ENCODE data around the gene PCGF5. TPM values are rescaled to one million over a fixed set of nuclear protein-coding genes. Genes with fewer than 3 reads are reported as not detected.

The PCGF5 gene
- total and polyA plus RNA-seq, 4 donors, result 18.9 to 55.5 (median 32.2) TPM

GRCh38 chr10:91226093-91226492 lies 5.6 kb downstream of the PCGF5 start:
- 85% methylated on average over 3 of the region's 3 CpGs for WGBS
- no peak for TF ChIP-seq MAX (IDR thresholded peaks at IDR 0.05)
- no peak for TF ChIP-seq REST (IDR thresholded peaks at IDR 0.05)
- peak in 1 of 2 donors; percentile 8 for TF ChIP-seq HNF4A (conservative IDR thresholded peaks at IDR 0.05)
- TF ChIP-seq GABPA (IDR thresholded peaks at IDR 0.05 in 1 of 2, conservative IDR thresholded peaks at IDR 0.05 in 1 of 2), result no peak
- no peak for TF ChIP-seq ATF3 (IDR thresholded peaks at IDR 0.05)
- TF ChIP-seq TAF1 (conservative IDR thresholded peaks at IDR 0.05), result no peak
- no peak for TF ChIP-seq FOXA1 (IDR thresholded peaks at IDR 0.05)
- TF ChIP-seq EGR1 (IDR thresholded peaks at IDR 0.05; ENCODE audit: low read depth in 2 of 2), result no peak
- H3K4me1 ChIP-seq (ENCODE audit: control insufficient read depth in 4 of 4, insufficient read depth in 4 of 4, low read length in 3 of 4), result peaks cover 0 to 28% (median 5%) of the 10 kb centered on the region in 4 donors

GRCh38 chr10:91227576-91227975 lies 7.1 kb downstream of the PCGF5 start:
- Histone ChIP-seq H3K4me3 (ENCODE audit: low read depth in 1 of 3, low read length in 3 of 3) (no peak overlapping the region), H3K9me3 (ENCODE audit: control insufficient read depth in 4 of 4, low read length in 3 of 4) (no peaks in the 10 kb centered on the region), H3K27ac (ENCODE audit: low read depth in 1 of 2, low read length in 2 of 2) (no peak overlapping the region), H3K27me3 (ENCODE audit: control insufficient read depth in 4 of 4, insufficient read depth in 4 of 4, low read length in 3 of 4) (no peaks in the 10 kb centered on the region), H3K36me3 (ENCODE audit: control insufficient read depth in 4 of 4, insufficient read depth in 3 of 4, low read depth in 1 of 4, low read length in 3 of 4) (peaks cover 0 to 3% (median 1%) of the 10 kb centered on the region in 4 donors), H3K9ac (ENCODE audit: low read depth in 1 of 2, low read length in 2 of 2) (no peak overlapping the region), H3K4me1 (ENCODE audit: control insufficient read depth in 4 of 4, insufficient read depth in 4 of 4, low read length in 3 of 4) (peaks cover 0 to 13% (median 0%) of the 10 kb centered on the region in 4 donors)
- DNase-seq (ENCODE audit: low spot score), result no peak
- TF ChIP-seq YY1 (IDR thresholded peaks at IDR 0.05), result no peak
- TF ChIP-seq MAX (IDR thresholded peaks at IDR 0.05), result no peak
- no peak for TF ChIP-seq HNF4A (conservative IDR thresholded peaks at IDR 0.05)
- no peak for TF ChIP-seq SP1 (IDR thresholded peaks at IDR 0.05)
- TF ChIP-seq JUND (IDR thresholded peaks at IDR 0.05), result no peak
- TF ChIP-seq ATF3 (IDR thresholded peaks at IDR 0.05), result no peak
- TF ChIP-seq FOXA2 (IDR thresholded peaks at IDR 0.05), result no peak
- no peak for TF ChIP-seq HNF4G (IDR thresholded peaks at IDR 0.05)
- TF ChIP-seq GABPA (IDR thresholded peaks at IDR 0.05 in 1 of 2, conservative IDR thresholded peaks at IDR 0.05 in 1 of 2), result no peak
- WGBS, result 78% methylated on average over 1 of the region's 1 CpG

More at GRCh38 chr10:91226093-91226492, 5.6 kb downstream of the PCGF5 start:
- no peak overlapping the region for H3K27ac ChIP-seq (ENCODE audit: low read depth in 1 of 2, low read length in 2 of 2)
- no peak for DNase-seq (ENCODE audit: low spot score)
- no peaks in the 10 kb centered on the region for H3K27me3 ChIP-seq (ENCODE audit: control insufficient read depth in 4 of 4, insufficient read depth in 4 of 4, low read length in 3 of 4)
- H3K9ac ChIP-seq (ENCODE audit: low read depth in 1 of 2, low read length in 2 of 2), result no peak overlapping the region
- peaks cover 0 to 3% (median 1%) of the 10 kb centered on the region in 4 donors for H3K36me3 ChIP-seq (ENCODE audit: control insufficient read depth in 4 of 4, insufficient read depth in 3 of 4, low read depth in 1 of 4, low read length in 3 of 4)
- no peak overlapping the region for H3K4me3 ChIP-seq (ENCODE audit: low read depth in 1 of 3, low read length in 3 of 3)
- no peaks in the 10 kb centered on the region for H3K9me3 ChIP-seq (ENCODE audit: control insufficient read depth in 4 of 4, low read length in 3 of 4)

- no peak for DNase-seq (ENCODE audit: low spot score)
- TF ChIP-seq HNF4A (conservative IDR thresholded peaks at IDR 0.05) (no peak), NR2F2 (IDR thresholded peaks at IDR 0.05) (no peak), FOXA2 (IDR thresholded peaks at IDR 0.05) (no peak), JUND (IDR thresholded peaks at IDR 0.05) (no peak), MAX (IDR thresholded peaks at IDR 0.05) (no peak), HNF4G (IDR thresholded peaks at IDR 0.05) (no peak), SP1 (IDR thresholded peaks at IDR 0.05) (no peak), RXRA (IDR thresholded peaks at IDR 0.05) (no peak)
- Histone ChIP-seq H3K27me3 (ENCODE audit: control insufficient read depth in 4 of 4, insufficient read depth in 4 of 4, low read length in 3 of 4) (no peaks in the 10 kb centered on the region), H3K27ac (ENCODE audit: low read depth in 1 of 2, low read length in 2 of 2) (no peak overlapping the region), H3K4me1 (ENCODE audit: control insufficient read depth in 4 of 4, insufficient read depth in 4 of 4, low read length in 3 of 4) (peaks cover 0 to 2% (median 0%) of the 10 kb centered on the region in 4 donors), H3K36me3 (ENCODE audit: control insufficient read depth in 4 of 4, insufficient read depth in 3 of 4, low read depth in 1 of 4, low read length in 3 of 4) (peaks cover 0 to 3% (median 0%) of the 10 kb centered on the region in 4 donors), H3K9me3 (ENCODE audit: control insufficient read depth in 4 of 4, low read length in 3 of 4) (no peaks in the 10 kb centered on the region), H3K4me3 (ENCODE audit: low read depth in 1 of 3, low read length in 3 of 3) (no peak overlapping the region), H3K9ac (ENCODE audit: low read depth in 1 of 2, low read length in 2 of 2) (no peak overlapping the region)
- WGBS, result 73% methylated on average over 1 of the region's 1 CpG
Measured at GRCh38 chr10:91229683-91230082, 9.2 kb downstream of the PCGF5 start.

Data from liver (tissue), 9 donors.